Type B pancreatic cell (in vitro differentiated cells): ENCODE data around the gene SGCA. TPM values are rescaled to one million over a fixed set of nuclear protein-coding genes. Genes with fewer than 3 reads are reported as not detected.

Experiments used
- DNase-seq: peaks from one replicate; pipeline ENCODE4 v3.0.0; 2021; ENCODE audit warnings: mixed read lengths; ENCODE audit not compliant: unreplicated experiment; ENCODE audit errors: extremely low spot score
- H3K27ac Mint-ChIP-seq: 2 replicates; pipeline ENCODE4 v1.8.0; 2021; ENCODE audit warnings: mild to moderate bottlenecking, mixed read lengths
- H3K27me3 Mint-ChIP-seq: 2 replicates; pipeline ENCODE4 v1.8.0; 2021; ENCODE audit warnings: mixed read lengths
- H3K36me3 Mint-ChIP-seq: 2 replicates; pipeline ENCODE4 v1.8.0; 2021; ENCODE audit warnings: mixed read lengths
- H3K4me1 Mint-ChIP-seq: one replicate; pipeline ENCODE4 v1.8.0; 2021; ENCODE audit warnings: mixed read lengths; ENCODE audit not compliant: unreplicated experiment
- H3K4me3 Mint-ChIP-seq: 2 replicates; pipeline ENCODE4 v1.8.0; 2021; ENCODE audit warnings: mild to moderate bottlenecking, mixed read lengths
- H3K9me3 Mint-ChIP-seq: 2 replicates; pipeline ENCODE4 v1.8.0; 2021; ENCODE audit warnings: mixed read lengths
- CTCF ChIP-seq: fragments of 200-600 bp; sonication (generic); conservative IDR thresholded peaks from 2 replicates; pipeline ENCODE4 v1.5.0; 2021; ENCODE audit warnings: antibody characterized with exemption, mild to moderate bottlenecking
- total RNA-seq: library from RNA; stranded (reverse); gene quantifications from 2 replicates; pipeline ENCODE4 v1.2.1, GENCODE V29; 2021; ENCODE audit warnings: low replicate concordance

SGCA gene
- total RNA-seq, 1 donor from 2014 or later, result 0.72 TPM

- H3K36me3 Mint-ChIP-seq, result no peaks in the 10 kb centered on the region
- H3K27ac Mint-ChIP-seq, result peak overlapping the region; percentile 36
- peaks cover 49% of the 10 kb centered on the region for H3K27me3 Mint-ChIP-seq
- no peak for DNase-seq
- TF ChIP-seq CTCF, result no peak
- H3K4me3 Mint-ChIP-seq, result no peak overlapping the region
- no peaks in the 10 kb centered on the region for H3K9me3 Mint-ChIP-seq
- H3K4me1 Mint-ChIP-seq, result peaks cover 51% of the 10 kb centered on the region
Observed at GRCh38 chr17:50203604-50204345, 38.0 kb downstream of the SGCA start.

- Mint-ChIP-seq H3K4me3 (no peak overlapping the region), H3K27me3 (peaks cover 51% of the 10 kb centered on the region), H3K9me3 (no peaks in the 10 kb centered on the region), H3K36me3 (no peaks in the 10 kb centered on the region), H3K27ac (no peak overlapping the region), H3K4me1 (peaks cover 55% of the 10 kb centered on the region)
- no peak for TF ChIP-seq CTCF
- DNase-seq, result no peak
Observed at GRCh38 chr17:50204431-50204830, 38.6 kb downstream of the SGCA start.

- Mint-ChIP-seq H3K4me3 (peak overlapping the region; percentile 73), H3K4me1 (peaks cover 64% of the 10 kb centered on the region), H3K9me3 (no peaks in the 10 kb centered on the region), H3K27me3 (peaks cover 51% of the 10 kb centered on the region), H3K36me3 (no peaks in the 10 kb centered on the region), H3K27ac (peak overlapping the region; percentile 55)
- TF ChIP-seq CTCF, result no peak
- DNase-seq, result no peak
Observed at GRCh38 chr17:50205111-50205962, 39.5 kb downstream of the SGCA start.

GRCh38 chr17:50205963-50206505 is 40.2 kb downstream of the SGCA start:
- no peaks in the 10 kb centered on the region for H3K9me3 Mint-ChIP-seq
- H3K4me3 Mint-ChIP-seq, result peak overlapping the region; percentile 73
- peak overlapping the region; percentile 55 for H3K27ac Mint-ChIP-seq
- no peak for TF ChIP-seq CTCF
- DNase-seq, result no peak
- H3K27me3 Mint-ChIP-seq, result peaks cover 44% of the 10 kb centered on the region
- H3K36me3 Mint-ChIP-seq, result no peaks in the 10 kb centered on the region
- peaks cover 61% of the 10 kb centered on the region for H3K4me1 Mint-ChIP-seq

- H3K9me3 Mint-ChIP-seq, result no peaks in the 10 kb centered on the region
- TF ChIP-seq CTCF, result no peak
- H3K4me1 Mint-ChIP-seq, result peaks cover 65% of the 10 kb centered on the region
- H3K36me3 Mint-ChIP-seq, result no peaks in the 10 kb centered on the region
- peak overlapping the region; percentile 29 for H3K27ac Mint-ChIP-seq
- H3K27me3 Mint-ChIP-seq, result peaks cover 42% of the 10 kb centered on the region
- peak overlapping the region; percentile 68 for H3K4me3 Mint-ChIP-seq
- no peak for DNase-seq
Observed at GRCh38 chr17:50206604-50207293, 40.9 kb downstream of the SGCA start.
